Colonic mucosa (tissue), 4 donors: ENCODE results near the gene AQR. TPM values are rescaled to one million over a fixed set of nuclear protein-coding genes. Genes with fewer than 3 reads are reported as not detected.

Experiments
- DNase-seq: peaks from one replicate; pipeline ENCODE4 v3.0.0-alpha.2; 2020
- H3K27ac ChIP-seq: fragments of 200-600 bp; one replicate; pipeline ENCODE4 v1.8.0; 2021
- H3K27me3 ChIP-seq: fragments of 200-600 bp; one replicate; pipeline ENCODE4 v1.8.0; 2021
- H3K36me3 ChIP-seq: fragments of 200-600 bp; one replicate; pipeline ENCODE4 v1.8.0; 2021
- H3K4me1 ChIP-seq: fragments of 200-600 bp; one replicate; pipeline ENCODE4 v1.8.0; 2021; ENCODE audit warnings: mild to moderate bottlenecking
- H3K4me3 ChIP-seq: fragments of 200-600 bp; one replicate; pipeline ENCODE4 v1.8.0; 2021
- H3K9ac ChIP-seq, 2 donors: one replicate each; pipeline ENCODE4 v1.7.0; 2013; ENCODE audit warnings: control low read depth in 2 of 2, low read depth in 2 of 2, low read length in 2 of 2
- H3K9me3 ChIP-seq: fragments of 200-600 bp; one replicate; pipeline ENCODE4 v1.8.0; 2021
- CTCF ChIP-seq: fragments of 200-600 bp; IDR thresholded peaks from one replicate; pipeline ENCODE4 v1.8.0; 2022; ENCODE audit warnings: antibody characterized with exemption, mild to moderate bottlenecking
- intact Hi-C: fragments of 100-400 bp; cut with DNase I; formaldehyde crosslinking; loops from one replicate; pipeline ENCODE4 v1.14.1; 2022
- total RNA-seq, 2 donors: library from RNA; stranded (reverse); fragmentation: NEBNext Ultra II Directional in 1 of 2; extraction: Animal tissue kit (Norgen Biotek cat#: 25700) in 1 of 2; gene quantifications; one replicate each; pipeline ENCODE4 v1.2.1, GENCODE V29; 2021
- donor health status: healthy.
- donor health status: DM: no; HTN: no; CAD: no.
- donor health status: DM: no; HTN: no; CAD: no.

AQR gene
- total RNA-seq, 2 donors from 2014 or later: 26.5 to 27.0 TPM

GRCh38 chr15:34883042-34883441, 86.5 kb downstream of the AQR start:
- Histone ChIP-seq H3K27me3 (no peaks in the 10 kb centered on the region), H3K27ac (no peak overlapping the region), H3K4me1 (no peaks in the 10 kb centered on the region), H3K9ac (no peak overlapping the region), H3K4me3 (no peak overlapping the region), H3K9me3 (no peaks in the 10 kb centered on the region), H3K36me3 (no peaks in the 10 kb centered on the region)
- TF ChIP-seq CTCF: no peak
- intact Hi-C loops: no loop called here
- no peak for DNase-seq

GRCh38 chr15:34879107-34879506, 90.4 kb downstream of the AQR start:
- intact Hi-C loops: no loop called here
- H3K36me3 ChIP-seq: no peaks in the 10 kb centered on the region
- no peaks in the 10 kb centered on the region for H3K9me3 ChIP-seq
- no peak overlapping the region for H3K9ac ChIP-seq
- no peaks in the 10 kb centered on the region for H3K27me3 ChIP-seq
- no peak for TF ChIP-seq CTCF
- no peak for DNase-seq
- no peak overlapping the region for H3K4me3 ChIP-seq
- no peak overlapping the region for H3K27ac ChIP-seq
- no peaks in the 10 kb centered on the region for H3K4me1 ChIP-seq

GRCh38 chr15:34876640-34877039, 92.9 kb downstream of the AQR start:
- TF ChIP-seq CTCF: no peak
- no peaks in the 10 kb centered on the region for H3K4me1 ChIP-seq
- no peak overlapping the region for H3K4me3 ChIP-seq
- no peak for DNase-seq
- intact Hi-C loops: no loop called here
- no peaks in the 10 kb centered on the region for H3K9me3 ChIP-seq
- H3K27me3 ChIP-seq: no peaks in the 10 kb centered on the region
- no peak overlapping the region for H3K9ac ChIP-seq
- H3K27ac ChIP-seq: no peak overlapping the region
- H3K36me3 ChIP-seq: peaks cover 5% of the 10 kb centered on the region

DNA sequence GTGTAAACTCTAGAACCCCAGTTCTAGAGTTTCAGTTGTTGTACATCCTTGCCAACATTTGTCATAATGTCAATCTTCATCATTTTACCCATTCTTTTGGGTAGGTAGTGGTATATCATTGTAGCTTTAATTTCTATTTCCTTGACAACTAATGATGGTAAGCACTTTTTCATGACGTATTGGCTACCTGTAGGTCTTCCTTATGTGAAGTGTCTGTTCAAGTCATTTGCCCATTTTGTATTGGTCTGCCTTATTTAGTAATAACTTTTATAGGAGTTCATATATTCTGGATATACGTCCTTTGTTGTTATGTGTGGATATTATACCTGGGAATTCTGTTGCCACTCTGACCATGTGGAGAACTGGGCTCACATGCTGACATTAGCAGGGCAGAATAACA, 100.4 kb downstream of the AQR start:
- no peak overlapping the region for H3K9ac ChIP-seq
- H3K4me3 ChIP-seq: no peak overlapping the region
- H3K4me1 ChIP-seq: no peaks in the 10 kb centered on the region
- peaks cover 5% of the 10 kb centered on the region for H3K36me3 ChIP-seq
- H3K27me3 ChIP-seq: no peaks in the 10 kb centered on the region
- intact Hi-C loops: loop anchor here (10.0 kb wide), 1 partner anchor 46 kb away; no protein-coding TSS in a partner anchor
- no peak for TF ChIP-seq CTCF
- DNase-seq: no peak
- no peaks in the 10 kb centered on the region for H3K9me3 ChIP-seq
- no peak overlapping the region for H3K27ac ChIP-seq

DNA sequence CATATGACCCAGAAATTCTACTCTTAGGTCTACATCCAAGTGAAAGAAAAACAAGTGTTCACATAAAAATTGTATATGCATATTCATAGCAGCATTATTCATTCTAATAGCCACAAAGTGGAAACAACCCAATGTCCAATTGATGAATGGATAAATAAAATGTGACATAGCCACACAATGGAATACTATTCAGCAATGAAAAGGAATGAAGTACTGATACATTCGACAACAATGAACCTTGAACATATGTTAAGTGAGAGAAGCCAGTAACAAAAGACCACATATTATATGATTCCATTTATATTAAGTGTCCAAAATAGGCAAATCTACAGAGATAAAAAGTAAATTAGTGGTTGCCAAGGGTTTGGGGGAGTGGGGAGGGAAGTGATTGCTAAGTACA, 104.0 kb downstream of the AQR start:
- no peak for TF ChIP-seq CTCF
- Histone ChIP-seq H3K4me1 (no peaks in the 10 kb centered on the region), H3K27ac (no peak overlapping the region), H3K4me3 (no peak overlapping the region), H3K9me3 (no peaks in the 10 kb centered on the region), H3K9ac (no peak overlapping the region), H3K36me3 (no peaks in the 10 kb centered on the region), H3K27me3 (no peaks in the 10 kb centered on the region)
- no peak for DNase-seq
- intact Hi-C loops: loop anchor here (10.0 kb wide), 1 partner anchor 49 kb away; no protein-coding TSS in a partner anchor
